ENCODE measurements around the gene G3BP1. TPM values are rescaled to one million over a fixed set of nuclear protein-coding genes. Genes with fewer than 3 reads are reported as not detected.

Gene G3BP1
- total RNA-seq, 2 donors from 2014 or later = 64.7 to 182 TPM

DNA sequence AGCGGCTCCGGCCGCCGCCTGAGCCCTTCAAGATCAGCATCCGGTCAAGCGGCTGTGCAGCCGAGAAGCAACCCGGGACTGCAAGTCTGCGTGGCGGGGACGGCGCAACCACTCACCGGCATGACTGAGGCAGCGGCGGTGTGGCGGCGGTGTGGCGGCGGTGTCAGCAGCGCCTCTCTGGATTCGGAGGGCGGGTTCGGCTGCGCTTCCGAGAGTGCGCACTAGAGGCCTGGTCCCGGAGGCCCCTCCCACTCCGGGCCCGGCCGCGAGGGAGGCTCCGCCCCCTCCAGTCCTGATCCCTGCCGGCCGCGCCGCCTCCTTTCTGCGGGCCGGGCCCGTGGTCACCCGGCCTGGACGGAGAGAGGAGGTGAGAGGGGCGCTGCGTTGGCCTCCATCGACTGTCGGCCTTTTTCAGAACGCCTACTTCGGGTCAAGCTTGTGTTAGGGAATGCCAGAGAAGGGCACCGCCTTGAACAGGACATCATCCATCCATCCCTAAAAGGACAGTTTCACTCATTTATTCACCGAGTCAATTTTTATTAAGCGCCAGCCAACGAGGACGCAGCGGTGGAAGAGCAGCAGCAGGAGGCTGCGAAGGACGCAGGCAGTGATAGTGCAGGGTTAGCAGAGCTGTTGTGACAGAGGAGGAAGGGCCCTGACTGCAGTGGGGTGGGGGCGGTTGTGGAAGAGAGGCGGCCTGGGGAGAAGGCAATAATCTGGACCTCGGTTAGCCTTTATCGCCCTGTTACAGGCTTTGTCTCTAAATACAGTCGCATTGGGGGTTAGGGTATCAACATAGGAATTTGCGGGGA lies 13.1 kb upstream of the G3BP1 start, which contains the start of gene ATOX1:
ATOX1 (minus strand) TSS at position 202 of the 812 bp plus-strand sequence; CDS start at position 122, 80 bp downstream.
- no peaks in the 10 kb centered on the region for H3K9me3 ChIP-seq
- H3K27me3 ChIP-seq (replicated peaks; ENCODE audit: insufficient read depth) = no peaks in the 10 kb centered on the region
- DNase-seq (ENCODE audit: low spot score) (peak; percentile 66), ATAC-seq (ENCODE audit: insufficient number of reproducible peaks, low FRiP score, low read depth) (peak; percentile 94)
- peak within 1 kb of the TSS; percentile 90 for H3K4me3 ChIP-seq
- peak within 1 kb of the TSS; percentile 70 to 93 for H3K27ac ChIP-seq
- TF ChIP-seq, protein P1, sequence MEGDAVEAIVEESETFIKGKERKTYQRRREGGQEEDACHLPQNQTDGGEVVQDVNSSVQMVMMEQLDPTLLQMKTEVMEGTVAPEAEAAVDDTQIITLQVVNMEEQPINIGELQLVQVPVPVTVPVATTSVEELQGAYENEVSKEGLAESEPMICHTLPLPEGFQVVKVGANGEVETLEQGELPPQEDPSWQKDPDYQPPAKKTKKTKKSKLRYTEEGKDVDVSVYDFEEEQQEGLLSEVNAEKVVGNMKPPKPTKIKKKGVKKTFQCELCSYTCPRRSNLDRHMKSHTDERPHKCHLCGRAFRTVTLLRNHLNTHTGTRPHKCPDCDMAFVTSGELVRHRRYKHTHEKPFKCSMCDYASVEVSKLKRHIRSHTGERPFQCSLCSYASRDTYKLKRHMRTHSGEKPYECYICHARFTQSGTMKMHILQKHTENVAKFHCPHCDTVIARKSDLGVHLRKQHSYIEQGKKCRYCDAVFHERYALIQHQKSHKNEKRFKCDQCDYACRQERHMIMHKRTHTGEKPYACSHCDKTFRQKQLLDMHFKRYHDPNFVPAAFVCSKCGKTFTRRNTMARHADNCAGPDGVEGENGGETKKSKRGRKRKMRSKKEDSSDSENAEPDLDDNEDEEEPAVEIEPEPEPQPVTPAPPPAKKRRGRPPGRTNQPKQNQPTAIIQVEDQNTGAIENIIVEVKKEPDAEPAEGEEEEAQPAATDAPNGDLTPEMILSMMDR (IDR thresholded peaks at IDR 0.05) = peak; percentile 45
- H3K36me3 ChIP-seq = no peaks in the 10 kb centered on the region
- H3K4me1 ChIP-seq (ENCODE audit: control insufficient read depth in 1 of 2, low read depth in 2 of 2) = peaks cover 21 to 38% of the 10 kb centered on the region in 2 donors

DNA sequence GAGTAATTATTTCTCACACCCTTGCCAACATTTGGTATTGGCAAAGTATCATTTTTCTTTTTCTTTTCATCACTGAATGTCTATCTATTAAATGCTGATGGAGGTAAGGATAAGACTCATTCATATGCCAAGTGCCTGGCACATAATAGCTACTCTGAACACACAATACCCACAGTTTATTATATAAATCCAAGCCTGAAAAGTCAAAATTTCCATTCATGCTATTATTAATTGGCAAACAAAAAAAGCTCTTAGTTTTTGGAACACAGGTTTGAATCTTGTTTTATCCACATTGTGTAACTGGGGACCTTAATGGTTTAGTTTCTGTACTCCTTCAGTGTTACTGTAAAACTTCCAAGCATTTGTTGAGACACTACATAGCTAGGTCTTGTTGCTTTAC lies 7.0 kb upstream of the G3BP1 start:
- TF ChIP-seq, protein P1 (IDR thresholded peaks at IDR 0.05) = no peak
- DNase-seq (ENCODE audit: low spot score) (no peak), ATAC-seq (ENCODE audit: insufficient number of reproducible peaks, low FRiP score, low read depth) (no peak)
- Histone ChIP-seq H3K27me3 (replicated peaks; ENCODE audit: insufficient read depth) (no peaks in the 10 kb centered on the region), H3K9me3 (no peaks in the 10 kb centered on the region), H3K36me3 (no peaks in the 10 kb centered on the region), H3K4me1 (ENCODE audit: control insufficient read depth in 1 of 2, low read depth in 2 of 2) (peaks cover under 1% of the 10 kb centered on the region in 2 donors), H3K4me3 (no peak overlapping the region), H3K27ac (no peak overlapping the region)

DNA sequence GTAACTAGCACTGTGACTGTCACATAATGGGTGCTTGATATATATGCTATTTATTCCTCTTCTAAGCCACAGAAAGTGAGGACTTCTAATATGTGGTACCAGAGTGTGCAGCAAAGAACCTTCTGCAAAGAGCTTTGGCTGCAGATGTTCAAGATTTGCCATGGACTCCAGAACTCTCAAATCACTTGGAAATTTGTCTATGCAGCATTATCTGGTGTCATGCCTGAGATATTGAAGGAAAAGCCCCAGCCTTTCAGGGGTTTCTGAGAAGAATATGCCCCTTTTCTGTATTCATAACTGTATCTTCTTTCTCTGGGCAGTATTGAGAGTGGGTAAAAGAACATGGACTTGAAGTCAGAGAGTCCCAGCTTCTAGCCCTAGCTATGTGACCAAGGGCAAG lies 4.8 kb upstream of the G3BP1 start:
- Histone ChIP-seq H3K27me3 (replicated peaks; ENCODE audit: insufficient read depth) (no peaks in the 10 kb centered on the region), H3K36me3 (no peaks in the 10 kb centered on the region), H3K9me3 (no peaks in the 10 kb centered on the region), H3K4me3 (no peak overlapping the region), H3K27ac (no peak overlapping the region), H3K4me1 (ENCODE audit: control insufficient read depth in 1 of 2, low read depth in 2 of 2) (peaks cover 6 to 7% of the 10 kb centered on the region in 2 donors)
- no peak for ATAC-seq (ENCODE audit: insufficient number of reproducible peaks, low FRiP score, low read depth)
- TF ChIP-seq, protein P1 (IDR thresholded peaks at IDR 0.05) = no peak
- no peak for DNase-seq (ENCODE audit: low spot score)

DNA sequence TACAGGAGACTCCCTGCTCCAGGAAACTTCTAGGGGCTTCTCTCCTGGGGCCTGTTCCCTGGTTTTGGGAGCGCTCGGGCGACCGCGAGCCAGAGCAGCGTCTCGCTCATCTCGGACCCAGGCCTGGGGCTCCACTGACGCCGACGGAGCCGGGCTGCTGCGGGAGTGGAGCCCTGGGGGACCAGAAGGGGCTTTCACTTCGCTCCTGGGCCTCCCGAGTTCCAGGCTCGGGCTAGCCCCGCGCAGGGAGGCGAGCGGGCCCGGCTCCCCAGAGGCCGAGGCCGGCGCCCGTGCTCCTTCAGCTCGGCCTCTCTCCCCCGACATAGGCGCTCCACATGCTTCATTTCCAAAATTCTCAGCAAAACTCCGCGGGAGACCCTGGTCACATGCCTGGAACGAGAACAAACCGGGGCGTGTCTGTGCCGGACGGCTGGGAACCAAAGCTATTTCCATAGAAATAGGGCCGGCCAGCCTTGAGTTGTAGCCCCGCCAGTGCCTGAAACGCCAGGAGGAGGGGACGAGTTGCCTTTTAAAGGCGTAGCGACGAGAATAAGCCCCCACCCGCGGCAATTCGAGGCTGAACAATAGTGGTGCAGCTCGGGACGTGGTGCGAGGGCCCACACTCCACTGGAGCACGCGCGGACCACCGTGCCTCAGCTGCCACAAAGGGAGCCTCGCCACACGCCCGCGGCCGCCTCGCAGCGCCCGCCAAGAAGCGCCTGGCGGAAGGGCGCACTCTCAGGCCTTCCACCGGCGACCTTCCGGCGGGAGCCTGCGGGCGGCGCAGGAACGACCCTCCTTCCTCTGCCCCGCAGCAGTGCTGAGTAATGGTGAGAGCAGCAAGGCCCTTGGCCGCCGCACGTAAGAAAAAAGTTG lies 1.1 kb upstream of the G3BP1 start:
- Histone ChIP-seq H3K36me3 (no peaks in the 10 kb centered on the region), H3K4me1 (ENCODE audit: control insufficient read depth in 1 of 2, low read depth in 2 of 2) (peaks cover 29% of the 10 kb centered on the region in 2 donors), H3K4me3 (peak overlapping the region; percentile 89), H3K27ac (peak overlapping the region; percentile 97 to 100), H3K9me3 (no peaks in the 10 kb centered on the region), H3K27me3 (replicated peaks; ENCODE audit: insufficient read depth) (no peaks in the 10 kb centered on the region)
- DNase-seq (ENCODE audit: low spot score) = peak; percentile 36
- no peak for ATAC-seq (ENCODE audit: insufficient number of reproducible peaks, low FRiP score, low read depth)
- TF ChIP-seq, protein P1 (IDR thresholded peaks at IDR 0.05) = no peak

All from thoracic aorta (tissue), 2 donors.